Measurements from ENCODE around the gene DDN.

DDN gene

GRCh38 chr12:48980953-48981756, 18.0 kb downstream of the DDN start:
- DNase-seq, result peak; percentile 49 to 51

DNA sequence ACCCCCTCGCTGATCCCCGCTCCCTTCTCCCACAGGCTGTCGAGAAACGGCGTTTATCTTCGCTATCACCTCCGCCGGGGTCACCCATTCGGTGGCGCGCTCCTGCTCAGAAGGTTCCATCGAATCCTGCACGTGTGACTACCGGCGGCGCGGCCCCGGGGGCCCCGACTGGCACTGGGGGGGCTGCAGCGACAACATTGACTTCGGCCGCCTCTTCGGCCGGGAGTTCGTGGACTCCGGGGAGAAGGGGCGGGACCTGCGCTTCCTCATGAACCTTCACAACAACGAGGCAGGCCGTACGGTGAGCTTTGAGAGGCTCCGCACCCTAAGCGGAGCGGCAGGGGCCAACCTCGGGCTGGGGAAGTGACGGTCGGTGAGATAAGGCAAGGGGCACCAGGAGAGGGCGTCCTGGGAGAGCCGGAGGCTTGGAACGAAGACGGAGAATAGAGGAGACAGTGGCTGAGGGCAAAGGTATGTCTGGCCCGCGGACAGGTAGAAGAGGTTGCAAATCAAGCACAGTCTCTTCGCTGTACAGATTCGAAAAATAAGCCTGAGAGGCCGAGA, 18.7 kb downstream of the DDN start:
- no peak for DNase-seq

GRCh38 chr12:48979602-48980388, 19.4 kb downstream of the DDN start:
- DNase-seq, result no peak

GRCh38 chr12:48978741-48979601, 20.2 kb downstream of the DDN start:
- DNase-seq, result no peak

DNA sequence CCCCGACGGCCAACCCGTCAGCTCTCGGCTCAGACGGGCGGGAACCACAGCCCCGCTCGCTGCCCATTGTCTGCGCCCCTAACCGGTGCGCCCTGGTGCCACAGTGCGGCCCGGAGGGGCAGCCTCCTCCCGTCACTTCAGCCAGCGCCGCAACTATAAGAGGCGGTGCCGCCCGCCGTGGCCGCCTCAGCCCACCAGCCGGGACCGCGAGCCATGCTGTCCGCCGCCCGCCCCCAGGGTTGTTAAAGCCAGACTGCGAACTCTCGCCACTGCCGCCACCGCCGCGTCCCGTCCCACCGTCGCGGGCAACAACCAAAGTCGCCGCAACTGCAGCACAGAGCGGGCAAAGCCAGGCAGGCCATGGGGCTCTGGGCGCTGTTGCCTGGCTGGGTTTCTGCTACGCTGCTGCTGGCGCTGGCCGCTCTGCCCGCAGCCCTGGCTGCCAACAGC, 20.9 kb downstream of the DDN start, which contains the start of gene WNT1:
Gene WNT1, plus strand, starts transcription at position 32 of the 450 bp plus-strand sequence. Its CDS starts 329 bp downstream, at position 361.
- DNase-seq, result no peak

DNA sequence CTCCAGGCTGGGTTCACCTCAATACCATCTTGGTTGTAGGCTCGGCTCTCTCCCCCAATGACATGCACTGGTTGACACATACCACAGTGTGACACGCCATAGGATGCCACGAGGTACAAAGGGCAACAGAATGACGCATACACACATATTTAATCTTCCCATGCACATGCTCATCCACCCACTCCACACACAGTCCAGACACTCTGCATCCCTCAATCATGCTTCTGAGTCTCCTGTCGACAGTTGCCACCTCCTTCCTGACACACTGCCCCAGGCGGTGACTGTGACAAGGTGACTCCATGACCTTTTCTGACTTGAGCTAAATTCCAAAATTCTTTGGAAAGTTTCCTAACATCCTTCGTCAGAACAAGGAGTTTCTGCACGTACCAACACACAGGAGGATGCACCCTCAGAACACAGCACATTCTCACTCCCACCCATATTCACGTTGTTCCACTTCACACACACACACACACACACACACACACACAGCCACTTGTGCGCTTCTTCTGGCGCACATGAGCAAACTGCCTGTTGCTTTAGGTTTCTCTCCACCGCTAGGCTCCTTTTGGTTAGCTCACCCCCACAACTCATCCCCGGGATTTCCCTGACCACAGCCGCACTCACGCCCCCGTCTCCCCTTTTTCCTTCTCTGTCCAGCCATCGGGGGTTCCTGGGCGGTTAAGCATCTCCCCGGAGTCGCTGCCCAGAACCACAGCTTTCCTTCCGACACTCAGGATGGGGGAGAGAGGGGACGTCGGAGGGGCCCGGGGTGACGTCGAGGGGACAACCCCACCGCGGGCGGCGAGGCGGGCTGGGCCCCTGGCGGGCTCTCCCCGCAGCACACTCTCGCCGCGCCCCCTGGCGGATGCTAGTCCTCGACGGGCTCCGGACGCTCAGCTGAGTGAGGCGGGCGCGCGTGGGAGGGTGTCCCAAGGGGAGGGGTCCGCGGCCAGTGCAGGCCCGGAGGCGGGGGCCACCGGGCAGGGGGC, 21.6 kb downstream of the DDN start:
- DNase-seq, result peak; percentile 48 to 75

DNA sequence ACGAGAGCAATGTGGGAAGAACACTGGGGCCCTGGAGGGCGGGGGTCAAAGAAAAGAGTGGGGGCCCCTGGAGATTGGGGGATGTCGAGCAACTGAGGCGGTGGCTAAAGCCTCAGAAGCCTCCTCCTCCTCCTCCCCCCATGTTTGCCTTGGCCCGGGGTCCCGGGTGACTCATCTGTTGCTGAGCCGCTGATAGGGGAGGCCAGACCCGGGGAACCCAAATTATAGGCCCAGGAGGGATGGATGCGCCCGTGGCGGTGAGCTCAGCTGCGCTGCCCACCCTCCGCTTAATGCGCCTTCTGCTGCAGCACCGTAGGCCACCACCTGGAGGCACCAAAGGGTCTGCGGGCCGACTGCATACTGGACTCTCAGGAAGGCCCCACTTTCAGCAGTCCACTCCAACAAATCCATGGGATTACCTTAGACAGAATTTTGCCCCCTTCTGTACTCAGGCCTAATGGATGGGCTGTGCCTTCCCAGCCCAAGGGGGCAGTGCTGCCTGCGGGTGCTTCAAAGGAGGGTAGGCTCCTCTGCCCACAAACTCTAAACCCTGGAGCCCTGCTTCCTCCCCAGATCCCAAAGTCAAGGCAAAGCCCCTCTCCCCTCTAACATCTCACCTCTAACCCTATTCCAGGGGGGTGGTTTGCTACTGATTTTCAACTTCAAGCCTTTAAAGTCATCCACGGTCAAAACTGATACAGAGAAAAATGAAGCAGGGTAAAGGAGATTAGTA, 25.1 kb downstream of the DDN start:
- DNase-seq, result peak; percentile 25 to 48

DNA sequence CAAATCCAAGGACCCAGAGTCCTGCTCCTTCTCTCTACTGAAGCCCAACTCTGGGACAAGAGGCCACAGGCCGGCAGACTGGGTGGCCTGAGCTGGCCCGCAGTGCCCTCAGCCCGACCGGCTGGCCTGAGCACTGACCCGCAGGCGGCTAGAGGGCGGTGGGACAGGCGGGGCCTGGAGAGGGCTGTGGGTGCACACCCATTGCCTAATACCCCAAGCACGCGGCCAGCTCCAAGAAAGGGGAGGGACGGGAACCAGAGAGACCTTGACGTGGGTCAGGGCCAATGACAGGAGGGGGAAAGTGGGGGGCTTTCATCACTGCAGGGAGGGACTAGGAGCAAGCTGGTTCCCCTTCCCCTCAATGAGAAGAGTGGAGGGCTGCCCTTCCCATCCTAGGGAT, 25.6 kb downstream of the DDN start:
- DNase-seq, result peak; percentile 55 to 68

DNA sequence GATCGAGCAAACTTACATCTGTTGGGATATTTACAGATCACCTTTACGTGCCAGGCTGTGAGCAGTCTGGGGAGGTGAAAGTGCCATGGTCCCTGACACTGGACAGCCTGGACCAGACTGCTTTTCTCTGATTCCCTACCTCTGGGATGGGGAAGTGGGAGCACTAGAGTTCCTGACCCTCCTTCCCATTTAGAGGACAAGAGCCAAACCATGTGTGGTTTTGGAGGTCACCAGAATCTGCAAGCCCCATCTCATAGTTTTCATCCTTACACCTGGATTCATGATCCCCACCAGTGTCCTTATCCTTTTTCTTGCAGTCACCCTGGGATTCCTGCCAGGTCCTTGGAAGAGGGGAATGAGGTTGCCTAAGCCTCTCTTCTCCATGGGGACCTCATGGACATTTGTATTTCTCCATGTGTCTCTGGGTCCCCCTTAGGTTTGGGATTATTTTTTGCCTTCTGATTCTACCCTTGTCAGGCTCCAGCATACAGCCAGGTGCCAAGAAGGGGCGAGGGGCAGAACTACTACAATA, 26.2 kb downstream of the DDN start:
- no peak for DNase-seq

DNA sequence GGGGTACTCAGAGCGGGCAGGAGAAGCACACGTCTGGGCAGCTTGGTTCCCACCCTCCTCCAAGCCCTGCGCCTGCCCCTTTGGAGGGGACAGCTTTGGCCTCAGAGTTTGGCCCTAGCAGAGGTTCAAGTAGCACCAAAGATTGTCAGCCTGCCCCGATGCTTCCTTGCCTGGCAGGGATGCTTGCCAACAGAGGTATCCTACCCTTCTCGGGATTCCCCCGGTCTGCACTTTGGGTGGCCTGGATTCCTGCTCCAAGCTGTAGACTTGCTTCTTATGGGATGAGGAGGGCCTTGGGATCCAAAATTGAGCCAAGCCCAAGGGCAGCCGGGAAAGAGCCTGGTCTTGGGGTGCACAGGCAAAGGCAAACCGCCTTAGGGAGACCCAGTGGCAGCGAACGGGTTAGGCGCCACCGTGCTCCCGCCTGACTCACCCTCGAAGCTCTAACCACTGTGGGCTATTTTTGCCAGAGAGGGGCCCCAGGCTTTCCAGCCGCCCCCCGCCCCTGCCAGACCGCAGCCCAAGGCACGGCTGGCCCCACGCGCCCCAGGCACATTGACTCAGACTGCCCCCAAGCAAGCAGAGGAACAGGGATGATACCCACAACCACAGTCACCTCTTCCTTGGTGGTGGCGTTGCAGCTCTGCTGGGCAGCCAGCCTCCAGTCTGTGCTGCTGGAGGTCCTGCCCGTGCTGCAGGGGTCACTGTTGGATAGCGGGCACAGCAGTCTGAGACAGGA, 26.8 kb downstream of the DDN start:
- DNase-seq, result peak in 1 of 2 donors; percentile 24

DNA sequence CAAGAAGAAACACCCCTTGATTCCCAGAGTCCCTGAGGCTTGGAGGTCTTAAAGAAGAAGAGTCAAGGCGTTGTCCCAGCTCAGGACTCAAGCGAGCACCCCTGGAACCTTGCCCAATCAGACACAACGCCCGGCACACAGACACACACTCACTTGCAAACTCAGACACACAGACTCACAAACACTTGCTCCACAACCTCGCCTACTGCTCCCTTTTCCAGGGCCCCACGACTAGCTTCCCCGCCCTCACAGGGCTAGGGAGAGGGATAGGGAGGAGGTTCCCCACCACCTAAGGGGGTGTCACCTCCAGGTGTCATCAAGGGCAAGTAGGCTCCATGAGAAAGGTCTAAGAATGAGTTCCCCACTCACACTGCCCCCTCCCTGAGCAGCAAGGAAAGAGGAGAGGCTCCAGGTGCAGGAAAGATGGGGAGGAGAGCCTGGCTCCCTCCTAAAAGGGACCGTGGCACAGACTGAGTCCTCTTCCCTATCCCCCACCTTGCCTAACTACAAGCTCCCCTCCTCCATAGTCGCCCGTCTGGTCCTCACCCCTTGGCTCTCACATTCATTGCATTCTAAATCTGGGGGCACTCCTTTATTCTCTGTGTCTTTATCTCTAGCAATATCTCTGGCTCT, 28.4 kb downstream of the DDN start:
- no peak for DNase-seq

GRCh38 chr12:48969833-48970701, 29.1 kb downstream of the DDN start:
- no peak for DNase-seq

- DNase-seq, result no peak
These were observed 29.9 kb downstream of the DDN start for GRCh38 chr12:48969160-48969771.

GRCh38 chr12:48968467-48968866, 30.7 kb downstream of the DDN start:
- no peak for DNase-seq

DNA sequence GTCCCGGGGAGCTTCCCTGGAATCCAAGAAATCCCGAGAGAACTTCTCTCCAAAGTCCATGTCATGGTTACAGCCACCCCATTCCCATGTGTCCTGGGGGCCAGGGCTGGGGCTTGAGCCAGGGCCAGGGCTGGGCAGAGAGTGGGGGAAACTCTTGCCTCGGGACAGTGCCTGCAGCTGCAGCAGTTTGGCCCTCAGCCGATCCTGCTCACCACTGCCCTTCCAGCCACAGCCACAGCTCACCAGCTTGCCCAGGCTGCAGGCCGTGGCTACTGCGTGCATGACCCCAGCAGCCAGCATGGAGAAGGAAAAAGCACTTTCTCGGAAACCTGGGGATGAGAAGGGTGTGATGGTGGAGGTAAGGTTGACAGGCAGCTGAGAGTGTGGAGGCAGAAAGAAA, 31.2 kb downstream of the DDN start:
- no peak for DNase-seq

GRCh38 chr12:48966177-48966895, 32.8 kb downstream of the DDN start:
- peak; percentile 36 to 57 for DNase-seq

Measured in inflammatory macrophage (primary cell).